A549 (cell line): ENCODE measurements around the gene MMP11. TPM values are rescaled to one million over a fixed set of nuclear protein-coding genes. Genes with fewer than 3 reads are reported as not detected.
A peak's percentile ranks its signal among the peaks of the same experiment; 100 is the strongest.

Experiments
- ATAC-seq, 2 experiments: fragments of 200-7000 bp in 1 of 2; fragments of >200 bp in 1 of 2; cut with Nextera tagmentation in 1 of 2; cut with Tn5 transposase in 1 of 2; 3 replicates each; pipeline versions ENCODE4 v1.8.0 to v1.9.1; 2018 to 2020; ENCODE audit warnings: mild to moderate bottlenecking in 1 of 2, moderate library complexity in 1 of 2
- CTCF ChIA-PET: fragments of 300-600 bp; sonication (Branson Sonifier 250); formaldehyde crosslinking; extraction: SDS; loops from one replicate; lab custom pipeline; 2021; ENCODE audit warnings: antibody characterized with exemption, inconsistent platforms; lab: Yijun Ruan, JAX
- POLR2A ChIA-PET: fragments of 350-600 bp; formaldehyde crosslinking; extraction: SDS; loops from one replicate; lab custom pipeline; 2021; ENCODE audit warnings: antibody characterized with exemption, inconsistent platforms; lab: Yijun Ruan, JAX
- DNase-seq, 2 experiments: peaks; one replicate each; pipeline versions ENCODE4 v3.0.0 to v3.0.0-alpha.2; 2011 to 2016; ENCODE audit warnings: low read depth in 1 of 2, low spot score in 1 of 2
- FAIRE-seq: peaks from 2 replicates; lab custom pipeline; 2011; peaks lifted over from hg19 to GRCh38; lab: Jason Lieb, UNC
- H3K27ac ChIP-seq, 2 experiments: fragments of >200 bp; sonication (Bioruptor Twin); formaldehyde crosslinking; 3 replicates each; pipeline ENCODE4 v1.5.1; 2016 to 2017
- H3K4me1 ChIP-seq: fragments of >200 bp; sonication (Bioruptor Twin); formaldehyde crosslinking; 3 replicates; pipeline ENCODE4 v1.6.1; 2016
- H3K4me2 ChIP-seq: fragments of >200 bp; sonication (Bioruptor Twin); formaldehyde crosslinking; 3 replicates; pipeline ENCODE4 v1.6.1; 2016
- H3K4me3 ChIP-seq: fragments of >200 bp; sonication (Bioruptor Twin); formaldehyde crosslinking; 3 replicates; pipeline ENCODE4 v1.5.1; 2016
- H3K9me3 ChIP-seq: fragments of >200 bp; sonication (Bioruptor Twin); formaldehyde crosslinking; 3 replicates; pipeline ENCODE4 v1.6.1; 2016
- CBX8 ChIP-seq: fragments of 200-600 bp; sonication (generic); IDR thresholded peaks from 2 replicates; pipeline ENCODE4 v1.6.1; 2016
- CHD2 ChIP-seq: fragments of 150-350 bp; IDR thresholded peaks from 2 replicates; pipeline ENCODE4 v1.6.1; 2014; ENCODE audit warnings: low read length; ENCODE audit not compliant: partially characterized antibody
- CHD4 ChIP-seq: fragments of 200-600 bp; sonication (generic); IDR thresholded peaks from 2 replicates; pipeline ENCODE4 v1.6.1; 2016; ENCODE audit warnings: antibody characterized with exemption, mild to moderate bottlenecking, borderline replicate concordance
- E2F6 ChIP-seq: IDR thresholded peaks from 2 replicates; pipeline ENCODE4 v1.6.1; 2012; ENCODE audit warnings: low read depth, borderline replicate concordance
- EHF ChIP-seq: fragments of 250-450 bp; sonication (Bioruptor Pico); IDR thresholded peaks from 2 replicates; pipeline ENCODE4 v1.5.0; 2020; ENCODE audit warnings: mild to moderate bottlenecking
- EHMT2 ChIP-seq: fragments of 200-600 bp; sonication (generic); IDR thresholded peaks from 2 replicates; pipeline ENCODE4 v1.6.1; 2016; ENCODE audit warnings: antibody characterized with exemption, low read depth, mild to moderate bottlenecking, moderate library complexity
- FOXS1 ChIP-seq: fragments of 250-450 bp; sonication (Bioruptor Pico); IDR thresholded peaks from 2 replicates; pipeline ENCODE4 v1.5.0; 2020; ENCODE audit warnings: mild to moderate bottlenecking, moderate library complexity
- HDAC2 ChIP-seq: fragments of 200-600 bp; sonication (generic); IDR thresholded peaks from 2 replicates; pipeline ENCODE4 v1.6.1; 2016
- MAZ ChIP-seq: fragments of 150-350 bp; IDR thresholded peaks from 2 replicates; pipeline ENCODE4 v1.6.1; 2014; ENCODE audit warnings: antibody characterized with exemption, low read depth, low read length, borderline replicate concordance
- NPAS2 ChIP-seq: fragments of 250-450 bp; sonication (Bioruptor Pico); IDR thresholded peaks from 2 replicates; pipeline ENCODE4 v1.8.0; 2022; ENCODE audit warnings: mild to moderate bottlenecking, moderate library complexity, borderline replicate concordance
- POLR2A ChIP-seq: IDR thresholded peaks from 2 replicates; pipeline ENCODE4 v1.6.1; 2012; ENCODE audit warnings: mild to moderate bottlenecking, low read length
- RAD21 ChIP-seq, 2 experiments: fragments of >200 bp in 1 of 2; sonication (Bioruptor Twin) in 1 of 2; formaldehyde crosslinking in 1 of 2; IDR thresholded peaks in 1 of 2; conservative IDR thresholded peaks in 1 of 2; 2 replicates in 1 of 2; 3 replicates in 1 of 2; pipeline ENCODE4 v1.6.1; 2012 to 2018; ENCODE audit warnings: inconsistent platforms in 1 of 2
- RARB ChIP-seq: fragments of 250-450 bp; sonication (Bioruptor Pico); IDR thresholded peaks from 2 replicates; pipeline ENCODE4 v1.8.0; 2021; ENCODE audit warnings: mild to moderate bottlenecking, moderate library complexity
- REST ChIP-seq: fragments of 200-600 bp; sonication (generic); IDR thresholded peaks from 2 replicates; pipeline ENCODE4 v1.6.1; 2016; ENCODE audit warnings: antibody characterized with exemption, mild to moderate bottlenecking, moderate library complexity
- RNF2 ChIP-seq: fragments of 200-600 bp; sonication (generic); IDR thresholded peaks from 2 replicates; pipeline ENCODE4 v1.6.1; 2016; ENCODE audit warnings: low read depth, mild to moderate bottlenecking, antibody characterized with exemption, moderate library complexity, borderline replicate concordance
- SREBF2 ChIP-seq: fragments of 450-650 bp; IDR thresholded peaks from 2 replicates; pipeline ENCODE4 v1.6.1; 2014; ENCODE audit warnings: mild to moderate bottlenecking, moderate library complexity
- TFCP2L1 ChIP-seq: fragments of 250-450 bp; sonication (Bioruptor Pico); IDR thresholded peaks from 2 replicates; pipeline ENCODE4 v1.5.0; 2021; ENCODE audit warnings: mild to moderate bottlenecking
- ZC3H11A ChIP-seq: fragments of 450-650 bp; IDR thresholded peaks from 2 replicates; pipeline ENCODE4 v1.6.1; 2014; ENCODE audit warnings: antibody characterized with exemption, mild to moderate bottlenecking
- ZFP36 ChIP-seq: fragments of 450-650 bp; IDR thresholded peaks from 2 replicates; pipeline ENCODE4 v1.6.1; 2014; ENCODE audit warnings: borderline replicate concordance; ENCODE audit not compliant: partially characterized antibody
- ZNF302 ChIP-seq: fragments of 250-450 bp; sonication (Bioruptor Pico); IDR thresholded peaks from 2 replicates; pipeline ENCODE4 v1.9.0; 2021; ENCODE audit warnings: inconsistent platforms, mild to moderate bottlenecking, moderate library complexity
- WGBS: methylation state at CpG from one replicate; pipeline ENCODE4 v1.1.6; 2017; ENCODE audit errors: missing lambda C conversion rate; 5-methylcytosine and 5-hydroxymethylcytosine counted together
- polyA plus RNA-seq, 4 experiments: library from polyadenylated mRNA; depleted of rRNA in 3 of 4; stranded (reverse); fragments of >200 nt; fragmentation: RNase III in 1 of 4; extraction: RNeasy Plus Mini Kit Qiagen cat#74134 plus additional on column Dnase treatment in 1 of 4; gene quantifications; 2 replicates in 3 of 4; 3 replicates in 1 of 4; pipeline ENCODE4 v1.2.3, GENCODE V29; 2011 to 2017

Gene MMP11
- polyA plus RNA-seq, 2 of the 4 experiments (the other 2 are of a cell fraction): 0.23 to 0.36 TPM

- ATAC-seq: no peak
- peak overlapping the region in 1 of 2 experiments; percentile 66; a peak in 3 of 6 replicates for H3K27ac ChIP-seq
- H3K4me3 ChIP-seq: no peak overlapping the region
- ChIA-PET POLR2A (no interaction called here), CTCF (no interaction called here)
- no peak for TF ChIP-seq CHD4
- TF ChIP-seq EHF (CRISPR knock-in tag): no peak
- no peak for TF ChIP-seq CHD2
- TF ChIP-seq MAZ: no peak
- TF ChIP-seq E2F6: no peak
- no peak for TF ChIP-seq RAD21 (conservative IDR thresholded peaks at IDR 0.05 in 1 of 2, IDR thresholded peaks at IDR 0.05 in 1 of 2)
- no peak for TF ChIP-seq ZFP36
- TF ChIP-seq FOXS1 (CRISPR knock-in tag): no peak
- TF ChIP-seq EHMT2: no peak
- TF ChIP-seq RARB (CRISPR knock-in tag): no peak
- TF ChIP-seq RNF2: no peak
- TF ChIP-seq ZNF302 (CRISPR knock-in tag): no peak
- TF ChIP-seq POLR2A: no peak
- TF ChIP-seq TFCP2L1 (CRISPR knock-in tag): no peak
- TF ChIP-seq HDAC2: no peak
- FAIRE-seq: no peak
- no peak for DNase-seq
- WGBS: 77% methylated on average over 4 of the region's 8 CpGs
- peaks cover 41% of the 10 kb centered on the region for H3K4me1 ChIP-seq
- H3K9me3 ChIP-seq: no peaks in the 10 kb centered on the region
- H3K4me2 ChIP-seq: peak overlapping the region; percentile 43
Observed at GRCh38 chr22:23784215-23784732, 11.6 kb downstream of the MMP11 start.

- ATAC-seq: no peak
- peaks cover 36% of the 10 kb centered on the region for H3K4me1 ChIP-seq
- H3K27ac ChIP-seq: peak overlapping the region; percentile 99 to 100
- TF ChIP-seq REST: no peak
- TF ChIP-seq SREBF2: no peak
- TF ChIP-seq CBX8: no peak
- TF ChIP-seq ZC3H11A: no peak
- no peak for TF ChIP-seq EHF (CRISPR knock-in tag)
- no peak for TF ChIP-seq NPAS2 (CRISPR knock-in tag)
- TF ChIP-seq, all 56 proteins: peak for 0
- WGBS: 60% methylated on average over 9 of the region's 9 CpGs
- CTCF ChIA-PET: interaction anchor here (0.6 to 1.7 kb wide), 4 partner anchors 11 to 63 kb away, joined by 3 to 8 read pairs (median 4); partner anchors contain the start of gene CHCHD10
- peak overlapping the region; percentile 89 for H3K4me3 ChIP-seq
- POLR2A ChIA-PET: no interaction called here
- no peaks in the 10 kb centered on the region for H3K9me3 ChIP-seq
- DNase-seq: no peak
- H3K4me2 ChIP-seq: peak overlapping the region; percentile 89
- no peak for FAIRE-seq
Observed at GRCh38 chr22:23786261-23786710, 13.6 kb downstream of the MMP11 start.
